GM10248 (cell line): Measurements from ENCODE around the gene ID2.

Source experiments
- CTCF ChIA-PET: fragments of 300-600 bp; sonication (Branson Sonifier 250); formaldehyde crosslinking; extraction: SDS; loops from one replicate; lab custom pipeline; 2021; ENCODE audit warnings: antibody characterized with exemption; lab: Yijun Ruan, JAX
- POLR2A ChIA-PET: fragments of 350-650 bp; sonication (Branson Sonifier 250); formaldehyde crosslinking; extraction: SDS; loops from one replicate; lab custom pipeline; 2020; ENCODE audit warnings: antibody characterized with exemption; lab: Yijun Ruan, JAX
- DNase-seq: peaks from one replicate; pipeline ENCODE4 v3.0.0; 2012; ENCODE audit errors: extremely low spot score
- TF ChIP-seq, protein P1 (sequence below): IDR thresholded peaks from 2 replicates; pipeline ENCODE4 v1.5.1; 2012; ENCODE audit warnings: mild to moderate bottlenecking, low read depth; ENCODE audit errors: extremely low read depth, missing control alignments, control extremely low read depth

Gene ID2

DNA sequence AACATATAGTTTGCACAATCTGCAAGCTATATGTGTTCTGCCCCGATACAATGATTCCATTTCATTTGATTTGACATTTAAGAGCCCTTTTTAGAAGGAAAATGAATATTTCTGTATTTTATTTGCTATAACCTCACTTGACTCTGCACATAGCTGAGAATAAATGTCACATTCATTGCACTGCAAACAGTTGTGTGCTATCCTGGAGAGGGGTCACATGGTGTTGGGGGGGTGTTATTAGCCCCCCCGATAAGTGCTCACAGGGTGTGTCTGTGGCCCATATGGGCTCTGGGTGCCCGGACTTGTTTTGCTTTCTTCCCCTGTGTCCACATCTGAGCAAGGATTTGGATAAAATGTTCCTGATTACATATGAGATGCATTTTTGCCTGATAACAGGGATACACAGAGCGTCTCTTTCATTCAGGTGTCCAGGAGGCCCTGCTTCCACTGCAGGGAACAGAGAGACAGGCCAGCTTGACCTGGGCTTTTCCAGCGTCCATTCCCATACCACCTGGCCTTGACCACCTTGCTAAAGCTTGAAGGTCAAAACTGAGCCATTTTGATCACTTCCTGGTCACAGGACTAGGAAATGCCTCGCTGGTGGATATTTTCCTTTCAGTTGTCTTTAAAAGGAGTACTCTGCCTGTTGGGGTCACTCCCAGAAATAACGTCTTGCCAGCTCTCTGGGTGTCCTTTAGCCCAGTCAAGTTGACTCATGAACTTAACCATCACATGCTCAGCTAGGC is 38.4 kb upstream of the ID2 start:
- ChIA-PET CTCF (no interaction called here), POLR2A (interaction anchor here (0.5 kb wide), 1 partner anchor 70 kb away, joined by 4 read pairs; no protein-coding TSS in a partner anchor)
- no peak for DNase-seq
- TF ChIP-seq, protein P1, sequence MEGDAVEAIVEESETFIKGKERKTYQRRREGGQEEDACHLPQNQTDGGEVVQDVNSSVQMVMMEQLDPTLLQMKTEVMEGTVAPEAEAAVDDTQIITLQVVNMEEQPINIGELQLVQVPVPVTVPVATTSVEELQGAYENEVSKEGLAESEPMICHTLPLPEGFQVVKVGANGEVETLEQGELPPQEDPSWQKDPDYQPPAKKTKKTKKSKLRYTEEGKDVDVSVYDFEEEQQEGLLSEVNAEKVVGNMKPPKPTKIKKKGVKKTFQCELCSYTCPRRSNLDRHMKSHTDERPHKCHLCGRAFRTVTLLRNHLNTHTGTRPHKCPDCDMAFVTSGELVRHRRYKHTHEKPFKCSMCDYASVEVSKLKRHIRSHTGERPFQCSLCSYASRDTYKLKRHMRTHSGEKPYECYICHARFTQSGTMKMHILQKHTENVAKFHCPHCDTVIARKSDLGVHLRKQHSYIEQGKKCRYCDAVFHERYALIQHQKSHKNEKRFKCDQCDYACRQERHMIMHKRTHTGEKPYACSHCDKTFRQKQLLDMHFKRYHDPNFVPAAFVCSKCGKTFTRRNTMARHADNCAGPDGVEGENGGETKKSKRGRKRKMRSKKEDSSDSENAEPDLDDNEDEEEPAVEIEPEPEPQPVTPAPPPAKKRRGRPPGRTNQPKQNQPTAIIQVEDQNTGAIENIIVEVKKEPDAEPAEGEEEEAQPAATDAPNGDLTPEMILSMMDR, result no peak

DNA sequence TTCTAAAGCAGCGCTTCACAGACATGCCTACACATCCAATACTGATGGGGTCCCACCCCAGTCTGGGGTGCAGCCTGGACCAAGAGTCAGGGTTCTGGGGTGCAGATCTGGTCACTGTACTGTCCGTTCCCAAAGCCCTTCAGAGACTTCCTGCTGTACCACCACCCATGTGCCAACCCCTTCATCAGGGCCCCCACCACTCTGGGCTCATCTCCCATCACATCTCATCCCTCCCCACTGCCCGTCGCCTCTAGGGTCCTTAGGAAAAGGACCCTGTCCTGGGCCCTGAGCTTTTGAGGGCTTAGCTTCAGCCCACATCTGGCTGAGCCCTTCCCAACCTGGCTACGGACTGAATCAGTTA is 37.9 kb upstream of the ID2 start:
- TF ChIP-seq, protein P1, result no peak
- ChIA-PET POLR2A (interaction anchor here (0.5 kb wide), 1 partner anchor 69 kb away, joined by 4 read pairs; no protein-coding TSS in a partner anchor), CTCF (no interaction called here)
- no peak for DNase-seq

DNA sequence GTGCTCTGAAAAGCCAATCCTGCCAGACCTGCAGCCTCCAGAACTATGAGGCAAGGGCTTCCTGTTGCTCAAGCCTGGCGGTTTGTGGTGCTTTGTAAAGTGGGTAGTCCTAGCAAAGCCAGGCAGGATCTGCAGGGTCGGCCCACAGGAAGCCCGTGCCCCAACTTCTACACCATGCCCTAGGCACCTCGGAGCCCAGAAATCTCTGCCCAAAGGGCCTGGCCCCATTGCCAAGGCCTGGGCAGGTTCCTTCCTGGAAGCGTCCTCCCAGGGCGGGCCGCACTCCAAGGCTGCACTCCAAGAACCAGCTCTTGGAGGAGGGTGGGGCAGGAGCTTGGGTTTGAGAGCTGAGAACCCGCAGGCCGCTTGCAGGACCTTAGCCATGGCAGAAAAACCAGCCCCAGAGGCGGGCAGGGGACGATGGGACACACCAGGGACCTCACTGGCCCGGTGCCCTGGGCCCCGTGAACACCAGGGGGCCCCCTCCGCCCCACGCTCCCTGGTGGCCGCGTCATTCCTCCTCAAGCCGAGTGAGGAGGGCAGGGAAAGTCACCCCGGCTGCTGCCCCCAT is 37.2 kb upstream of the ID2 start:
- CTCF ChIA-PET, result no interaction called here
- no peak for DNase-seq
- TF ChIP-seq, protein P1, result peak; percentile 4
- POLR2A ChIA-PET, result no interaction called here

DNA sequence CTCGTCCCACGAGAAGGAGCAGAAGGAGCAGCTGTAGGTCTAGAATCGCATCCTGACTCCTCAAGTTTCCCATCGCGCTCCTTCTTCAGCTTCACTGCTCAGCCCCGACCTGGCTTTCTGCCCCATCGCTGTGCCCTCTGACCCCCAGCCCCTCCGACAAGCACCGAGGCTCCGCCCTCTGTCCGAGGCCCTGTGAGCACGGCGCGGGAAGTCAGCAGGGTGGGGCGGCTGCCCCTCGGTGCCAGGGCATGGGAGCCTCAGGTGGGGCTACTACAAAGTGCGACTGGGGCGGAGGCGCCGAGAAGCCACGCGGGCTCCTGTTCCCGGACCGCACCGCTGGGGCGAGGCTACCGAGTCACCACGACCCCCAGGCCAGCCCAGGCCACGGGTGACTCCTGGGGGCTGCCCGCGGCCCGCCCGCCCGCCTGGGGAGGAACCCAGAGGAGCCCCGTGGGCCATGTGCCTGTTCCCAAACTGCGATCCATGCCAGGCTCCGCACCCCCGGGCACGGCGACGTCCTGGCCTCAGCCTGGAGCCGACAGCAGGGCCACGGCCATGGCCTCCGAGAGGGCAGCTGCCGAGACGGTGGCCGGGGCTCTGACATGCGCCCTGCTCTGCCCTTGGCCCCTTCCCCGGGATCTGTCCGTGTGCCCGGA is 36.6 kb upstream of the ID2 start:
- TF ChIP-seq, protein P1, result no peak
- POLR2A ChIA-PET, result no interaction called here
- DNase-seq, result no peak
- CTCF ChIA-PET, result no interaction called here

DNA sequence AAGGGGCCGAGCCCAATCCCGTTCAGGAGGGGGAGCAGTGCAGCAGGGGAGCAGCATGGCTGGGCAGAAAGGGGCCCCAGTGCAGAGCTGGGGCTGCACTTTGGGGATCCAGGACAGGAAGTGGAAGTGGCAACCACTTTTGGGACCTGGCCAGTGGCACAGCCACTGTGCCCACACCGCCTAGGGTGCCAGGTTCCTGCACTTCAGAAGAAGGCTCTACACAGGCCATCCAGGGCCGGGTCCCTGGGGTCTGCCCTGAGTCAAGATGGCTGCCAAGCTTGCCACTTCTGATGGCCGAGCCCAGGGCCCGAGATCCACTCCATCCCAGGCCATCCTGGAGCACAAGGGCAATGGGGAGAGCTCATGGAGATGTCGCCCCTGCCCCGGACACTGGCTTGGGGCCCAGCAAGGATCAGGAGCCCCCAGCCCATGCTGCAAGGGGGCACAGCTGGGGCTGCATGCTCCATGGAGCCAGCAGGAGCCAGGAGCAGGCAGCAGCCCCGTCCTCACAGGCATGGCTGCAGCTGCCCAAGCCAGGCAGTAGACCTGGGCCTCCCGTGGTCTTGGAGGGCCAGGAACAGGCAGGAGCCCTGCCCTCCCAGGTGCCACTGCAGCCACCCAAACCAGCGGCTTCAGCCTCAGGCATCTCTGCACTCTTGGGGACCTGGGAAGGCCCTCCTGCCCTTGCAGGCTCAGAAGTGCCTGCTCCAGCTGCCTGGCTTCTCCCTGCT is 35.0 kb upstream of the ID2 start:
- ChIA-PET CTCF (interaction anchor here (1.0 kb wide), 1 partner anchor 8 kb away, joined by 3 read pairs; no protein-coding TSS in a partner anchor), POLR2A (no interaction called here)
- TF ChIP-seq, protein P1, result no peak
- DNase-seq, result no peak

DNA sequence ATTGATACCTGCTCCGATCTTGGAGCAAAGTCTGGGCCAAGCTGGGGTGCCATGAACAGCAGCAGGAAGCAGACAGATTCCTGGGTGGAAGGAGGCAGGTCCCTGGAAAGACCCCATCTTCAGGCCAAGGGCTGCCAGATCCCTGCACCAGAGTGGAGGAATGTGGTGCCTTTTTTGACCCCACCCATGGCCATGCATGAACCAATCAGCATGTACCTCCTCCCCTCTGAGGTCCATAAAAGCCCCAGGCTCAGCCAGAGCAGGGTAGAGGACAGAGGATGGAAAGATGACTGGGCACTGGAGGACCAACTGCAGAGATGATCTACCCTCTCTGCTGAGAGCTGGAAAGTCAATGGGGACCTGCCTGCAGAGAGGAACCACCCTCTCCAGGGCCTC is 34.4 kb upstream of the ID2 start:
- POLR2A ChIA-PET, result no interaction called here
- CTCF ChIA-PET, result interaction anchor here (1.0 kb wide), 1 partner anchor 9 kb away, joined by 3 read pairs; no protein-coding TSS in a partner anchor
- TF ChIP-seq, protein P1, result no peak
- DNase-seq, result no peak
